GM12874 (cell line): ENCODE results near the gene SYT11.

Experiments used
- CTCF ChIP-seq: IDR thresholded peaks from 2 replicates; pipeline ENCODE4 v1.5.1; 2011; ENCODE audit warnings: low read depth, mild to moderate bottlenecking, control low read depth, low read length, moderate library complexity; ENCODE audit not compliant: insufficient read depth

SYT11 gene

GRCh38 chr1:155911156-155912055, 52.0 kb downstream of the SYT11 start, which contains the start of gene RIT1:
TSS of gene RIT1 (minus strand) at chr1:155911349. CDS start at chr1:155910761, 588 bp downstream.
- TF ChIP-seq CTCF, result no peak

- no peak for TF ChIP-seq CTCF
These were observed 52.7 kb downstream of the SYT11 start for GRCh38 chr1:155912056-155912536.

GRCh38 chr1:155913969-155914757, 54.8 kb downstream of the SYT11 start:
- TF ChIP-seq CTCF, result no peak

- TF ChIP-seq CTCF, result no peak
These were observed 59.3 kb downstream of the SYT11 start for GRCh38 chr1:155918660-155919059.

GRCh38 chr1:155919801-155920200, 60.4 kb downstream of the SYT11 start:
- no peak for TF ChIP-seq CTCF

- TF ChIP-seq CTCF, result no peak
These were observed 61.4 kb downstream of the SYT11 start for GRCh38 chr1:155920717-155921116.

GRCh38 chr1:155925506-155925905, 66.1 kb downstream of the SYT11 start:
- TF ChIP-seq CTCF, result no peak
